Pancreas (tissue), 10 donors: ENCODE results near the gene IPO4. TPM values are rescaled to one million over a fixed set of nuclear protein-coding genes. Genes with fewer than 3 reads are reported as not detected.

ENCODE experiments used
- ATAC-seq, 4 donors: fragments of 200-7000 bp; cut with Tn5 transposase; one replicate each; pipeline versions ENCODE4 v1.8.0 to v1.9.1; 2020; ENCODE audit warnings: mild to moderate bottlenecking in 4 of 4, moderate library complexity in 4 of 4
- DNase-seq, 6 donors: peaks; one replicate each; pipeline ENCODE4 v3.0.0-alpha.2; 2020
- FAIRE-seq: peaks from 2 replicates; lab custom pipeline; 2012; peaks lifted over from hg19 to GRCh38; lab: Jason Lieb, UNC
- H3K27ac ChIP-seq, 4 donors: fragments of 200-600 bp; sonication (generic); 1 replicate in 3 of 4; 2 replicates in 1 of 4; pipeline versions ENCODE4 v1.5.0 to v1.8.0; 2020
- H3K27me3 ChIP-seq, 4 donors: fragments of 200-600 bp; one replicate each; pipeline ENCODE4 v1.8.0; 2021
- H3K36me3 ChIP-seq, 3 donors: fragments of 200-600 bp; sonication (generic) in 1 of 3; one replicate each; pipeline versions ENCODE4 v1.5.0 to v1.8.0; 2020 to 2021
- H3K4me1 ChIP-seq, 3 donors: fragments of 200-600 bp; one replicate each; pipeline ENCODE4 v1.8.0; 2021
- H3K4me3 ChIP-seq, 4 donors: fragments of 200-600 bp; sonication (generic) in 2 of 4; one replicate each; pipeline versions ENCODE4 v1.5.0 to v1.8.0; 2020 to 2021
- H3K9me3 ChIP-seq, 4 donors: fragments of 200-600 bp; one replicate each; pipeline ENCODE4 v1.8.0; 2021
- WGBS, 2 donors: extraction: QIAGEN DNeasy Blood & Tissue Kit; methylation state at CpG; one replicate each; pipeline ENCODE4 v1.1.7; 2013; 5-methylcytosine and 5-hydroxymethylcytosine counted together
- intact Hi-C, 3 donors: fragments of 100-400 bp; cut with DNase I; formaldehyde crosslinking; loops; one replicate each; pipeline versions ENCODE4 v1.11.1 to v1.14.2; 2022
- polyA plus RNA-seq, 2 donors: library from polyadenylated mRNA; stranded (reverse); fragments of 200-250 nt; gene quantifications; one replicate each; pipeline ENCODE4 v1.2.3, GENCODE V29; 2013
- total RNA-seq, 6 donors: library from RNA; stranded (reverse); fragmentation: NEBNext Ultra II Directional in 4 of 6; extraction: Animal tissue kit (Norgen Biotek cat#: 25700) in 4 of 6; gene quantifications; one replicate each; pipeline versions ENCODE4 v1.2.1 to v1.2.4, GENCODE V29; 2021 to 2023
- TF ChIP-seq, protein P1 (sequence below), 4 donors: fragments of 200-600 bp; sonication (generic) in 3 of 4; IDR thresholded peaks; one replicate each; pipeline versions ENCODE4 v1.5.0 to v1.8.0; 2021; ENCODE audit warnings: antibody characterized with exemption in 4 of 4
- donor health status: healthy with polysubstance abuse.
- donor health status: DM: no; HTN: no; CAD: no; lungs with moderate emphysema.
- donor health status: DM: no; HTN: no; CAD: no.
- donor health status: control.
- donor health status: control.
- donor health status: Bipolar disorder and iron deficiency.
- donor health status: DM: yes; HTN: yes; CAD: no.
- donor health status: DM: no; HTN: no; CAD: no.
- donor health status: DM: no; HTN: no; CAD: no.
- donor health status: DM: yes; HTN: yes; CAD: no.

IPO4 gene
- total and polyA plus RNA-seq, 8 donors = 21.3 to 62.0 (median 29.5) TPM

DNA sequence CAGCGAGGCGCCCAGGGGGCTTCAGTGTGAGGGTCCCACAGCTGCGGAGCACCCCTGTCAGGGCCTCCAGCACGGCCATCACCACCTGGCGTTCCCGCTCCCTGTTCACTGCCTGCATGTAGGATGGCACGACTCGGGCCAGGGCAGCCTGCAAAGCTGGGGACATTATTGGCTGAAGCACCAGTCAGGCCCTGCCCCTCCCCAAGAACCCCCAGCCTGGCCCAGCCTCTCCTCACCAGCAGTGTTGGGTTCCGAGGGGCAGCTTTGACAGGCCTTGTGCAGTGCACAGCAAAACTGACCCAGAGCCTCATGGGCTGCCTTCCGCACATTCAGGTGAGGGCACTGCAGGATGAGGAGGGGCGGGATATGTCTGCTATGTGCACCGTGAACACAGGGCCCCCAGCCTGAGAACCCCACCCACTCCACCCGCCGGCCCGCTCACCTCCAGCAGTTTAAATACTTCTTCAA lies 5.6 kb downstream of the IPO4 start:
- peak in 1 of 6 donors; percentile 63 for DNase-seq
- intact Hi-C loops = no loop called here

DNA sequence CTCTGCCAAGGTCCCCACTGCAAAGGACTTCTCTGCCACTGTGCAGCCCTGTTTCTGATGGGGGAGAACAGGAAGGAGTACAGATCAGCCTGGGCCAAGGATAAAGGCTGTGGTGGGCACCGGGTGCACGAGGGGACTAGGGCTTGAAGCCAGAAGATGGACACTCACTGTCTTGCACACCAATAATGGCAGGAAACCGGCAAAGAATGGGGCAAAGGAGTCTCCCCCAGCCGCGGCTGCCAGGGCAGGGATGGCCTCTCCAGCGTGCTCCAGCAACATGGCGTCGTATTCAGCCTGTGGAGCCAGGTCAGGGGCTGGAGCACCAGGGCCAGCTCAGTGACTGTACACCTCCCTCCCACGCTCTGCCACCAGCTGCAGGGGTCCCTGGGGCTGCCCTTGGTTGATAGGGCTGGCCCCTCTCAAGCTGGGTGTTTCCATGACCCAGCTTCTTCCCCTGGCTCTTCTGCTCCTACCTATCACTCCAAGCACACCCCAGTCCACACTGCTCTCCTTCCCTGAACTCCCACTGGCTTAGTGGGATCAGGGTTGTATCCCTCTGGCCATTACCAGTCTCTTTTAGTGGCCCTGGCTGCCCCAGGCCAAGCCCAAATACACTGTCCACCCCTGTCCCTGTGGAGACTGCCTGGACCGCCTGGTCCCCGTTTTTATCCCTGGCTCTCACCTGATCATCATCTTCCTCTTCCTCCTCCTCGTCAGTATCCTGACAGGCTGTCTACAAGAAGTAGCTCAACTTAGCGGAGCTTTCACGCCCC lies 6.3 kb downstream of the IPO4 start:
- ATAC-seq (no peak), FAIRE-seq (no peak), DNase-seq (peak in 1 of 6 donors; percentile 40)
- no peaks in the 10 kb centered on the region for H3K9me3 ChIP-seq
- H3K27ac ChIP-seq = no peak overlapping the region
- H3K4me3 ChIP-seq = no peak overlapping the region
- no peaks in the 10 kb centered on the region for H3K27me3 ChIP-seq
- TF ChIP-seq, protein P1, sequence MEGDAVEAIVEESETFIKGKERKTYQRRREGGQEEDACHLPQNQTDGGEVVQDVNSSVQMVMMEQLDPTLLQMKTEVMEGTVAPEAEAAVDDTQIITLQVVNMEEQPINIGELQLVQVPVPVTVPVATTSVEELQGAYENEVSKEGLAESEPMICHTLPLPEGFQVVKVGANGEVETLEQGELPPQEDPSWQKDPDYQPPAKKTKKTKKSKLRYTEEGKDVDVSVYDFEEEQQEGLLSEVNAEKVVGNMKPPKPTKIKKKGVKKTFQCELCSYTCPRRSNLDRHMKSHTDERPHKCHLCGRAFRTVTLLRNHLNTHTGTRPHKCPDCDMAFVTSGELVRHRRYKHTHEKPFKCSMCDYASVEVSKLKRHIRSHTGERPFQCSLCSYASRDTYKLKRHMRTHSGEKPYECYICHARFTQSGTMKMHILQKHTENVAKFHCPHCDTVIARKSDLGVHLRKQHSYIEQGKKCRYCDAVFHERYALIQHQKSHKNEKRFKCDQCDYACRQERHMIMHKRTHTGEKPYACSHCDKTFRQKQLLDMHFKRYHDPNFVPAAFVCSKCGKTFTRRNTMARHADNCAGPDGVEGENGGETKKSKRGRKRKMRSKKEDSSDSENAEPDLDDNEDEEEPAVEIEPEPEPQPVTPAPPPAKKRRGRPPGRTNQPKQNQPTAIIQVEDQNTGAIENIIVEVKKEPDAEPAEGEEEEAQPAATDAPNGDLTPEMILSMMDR (IDR thresholded peaks at IDR 0.05) = no peak
- peaks cover 3 to 65% (median 44%) of the 10 kb centered on the region in 3 donors for H3K36me3 ChIP-seq
- WGBS, 2 donors = 87 to 92% methylated on average over 14 of the region's 14 CpGs
- intact Hi-C loops = no loop called here
- peaks cover 0 to under 1% (median under 1%) of the 10 kb centered on the region in 3 donors for H3K4me1 ChIP-seq

More for the DNA sequence above, 5.6 kb downstream of the IPO4 start:
- peaks cover 0 to 8% (median 5%) of the 10 kb centered on the region in 3 donors for H3K4me1 ChIP-seq
- TF ChIP-seq, protein P1 (IDR thresholded peaks at IDR 0.05) = no peak
- no peaks in the 10 kb centered on the region for H3K9me3 ChIP-seq
- no peak for ATAC-seq
- H3K4me3 ChIP-seq = no peak overlapping the region
- no peak overlapping the region for H3K27ac ChIP-seq
- WGBS, 2 donors = 87 to 94% methylated on average over 15 of the region's 15 CpGs
- no peaks in the 10 kb centered on the region for H3K27me3 ChIP-seq
- peaks cover 3 to 63% (median 38%) of the 10 kb centered on the region in 3 donors for H3K36me3 ChIP-seq
- FAIRE-seq = no peak

DNA sequence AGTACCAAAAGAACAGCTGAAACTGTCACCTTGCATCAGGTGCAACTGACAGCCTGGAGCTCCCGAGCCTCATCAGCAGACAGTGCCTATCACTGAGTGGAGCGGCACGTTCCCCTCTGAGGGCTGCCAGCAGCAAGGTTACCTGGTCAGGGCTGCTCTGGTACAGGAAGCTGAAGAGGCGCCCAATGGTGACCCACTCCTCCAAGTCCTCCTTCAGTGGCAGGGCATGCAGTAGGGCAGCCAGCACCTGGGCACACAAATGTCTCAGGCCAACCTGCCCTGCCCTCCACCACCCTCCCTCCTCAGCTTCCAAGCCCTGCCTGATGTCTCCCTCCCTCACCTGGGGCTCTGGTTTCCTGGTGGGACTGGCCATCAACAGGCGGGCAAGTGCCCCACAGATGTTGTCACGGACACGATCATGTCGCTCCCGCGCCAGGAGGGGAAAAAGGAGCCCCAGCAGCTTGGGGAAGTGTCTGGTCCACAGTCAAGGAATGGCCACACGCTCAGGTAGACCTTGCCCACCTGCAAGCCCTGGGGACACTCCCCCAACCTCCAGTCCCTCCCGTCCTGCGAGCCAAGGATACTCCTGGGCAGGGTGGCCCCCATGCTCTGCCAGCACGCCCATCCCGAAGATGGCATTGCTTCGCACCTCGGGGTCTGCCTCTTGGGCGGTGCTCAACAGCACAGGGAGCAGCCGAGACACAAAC lies 7.1 kb downstream of the IPO4 start:
- Histone ChIP-seq H3K36me3 (peaks cover 3 to 65% (median 50%) of the 10 kb centered on the region in 3 donors), H3K9me3 (no peaks in the 10 kb centered on the region), H3K27me3 (no peaks in the 10 kb centered on the region), H3K4me3 (no peak overlapping the region), H3K27ac (no peak overlapping the region), H3K4me1 (no peaks in the 10 kb centered on the region)
- TF ChIP-seq, protein P1 (IDR thresholded peaks at IDR 0.05) = no peak
- ATAC-seq (no peak), DNase-seq (peak in 1 of 6 donors; percentile 56), FAIRE-seq (no peak)
- WGBS, 2 donors = 86 to 87% methylated on average over 19 of the region's 19 CpGs
- intact Hi-C loops = no loop called here

- WGBS, 2 donors = 76 to 77% methylated on average over 18 of the region's 18 CpGs
- intact Hi-C loops = no loop called here
- TF ChIP-seq, protein P1 (IDR thresholded peaks at IDR 0.05) = no peak
- H3K27me3 ChIP-seq = no peaks in the 10 kb centered on the region
- peaks cover 3 to 57% (median 43%) of the 10 kb centered on the region in 3 donors for H3K36me3 ChIP-seq
- no peak overlapping the region for H3K4me3 ChIP-seq
- peak overlapping the region in 1 of 4 donors; percentile 63 for H3K27ac ChIP-seq
- no peak for FAIRE-seq
- ATAC-seq = peak in 3 of 4 donors; percentile 34 to 69 (median 51)
- H3K9me3 ChIP-seq = no peaks in the 10 kb centered on the region
- no peaks in the 10 kb centered on the region for H3K4me1 ChIP-seq
- DNase-seq = peak in 1 of 6 donors; percentile 49
Observed at GRCh38 chr14:24179961-24180796, 8.4 kb downstream of the IPO4 start.
